IMR-90 (cell line): ENCODE measurements around the gene SMIM9. TPM values are rescaled to one million over a fixed set of nuclear protein-coding genes. Genes with fewer than 3 reads are reported as not detected.

Source experiments
- ATAC-seq: fragments of 200-7000 bp; cut with Tn5 transposase; 2 replicates; pipeline ENCODE4 v1.9.1; 2020; ENCODE audit warnings: low read depth, mild to moderate bottlenecking, moderate library complexity
- BruUV-seq: library from RNA; stranded (reverse); fragments of 400-500 nt; replicated peaks from 2 replicates; lab custom pipeline; 2021; lab: Mats Ljungman, UMichigan
- CTCF ChIA-PET: fragments of 300-600 bp; formaldehyde crosslinking; extraction: SDS; loops from one replicate; lab custom pipeline; 2021; ENCODE audit warnings: antibody characterized with exemption; lab: Yijun Ruan, JAX
- POLR2A ChIA-PET: fragments of 300-600 bp; sonication (Branson Sonifier 250); formaldehyde crosslinking; loops from one replicate; lab custom pipeline; 2022; ENCODE audit warnings: antibody characterized with exemption; ENCODE audit not compliant: unreplicated experiment; lab: Charles Lee
- DNase-seq: peaks from one replicate; pipeline ENCODE4 v3.0.0; 2013
- H2AFZ ChIP-seq: replicated peaks from 2 replicates; pipeline ENCODE3; 2013; ENCODE audit warnings: low read length, mild to moderate bottlenecking; ENCODE audit not compliant: poor library complexity
- H2AK5ac ChIP-seq: 2 replicates; pipeline ENCODE4 v1.6.1; 2013; ENCODE audit warnings: low read depth, low read length, inconsistent platforms
- H2AK9ac ChIP-seq: replicated peaks from 2 replicates; pipeline ENCODE3; 2013; ENCODE audit warnings: mild to moderate bottlenecking, low read depth, low read length, moderate library complexity; ENCODE audit not compliant: poor library complexity
- H2BK120ac ChIP-seq: 2 replicates; pipeline ENCODE4 v1.6.1; 2013; ENCODE audit warnings: low read depth, low read length, inconsistent platforms
- H2BK15ac ChIP-seq: 3 replicates; pipeline ENCODE4 v1.6.1; 2013; ENCODE audit warnings: low read depth, low read length, inconsistent platforms
- H2BK20ac ChIP-seq: 2 replicates; pipeline ENCODE4 v1.6.1; 2013; ENCODE audit warnings: low read depth, mild to moderate bottlenecking, inconsistent platforms, low read length, moderate library complexity
- H2BK5ac ChIP-seq: 2 replicates; pipeline ENCODE4 v1.6.1; 2013; ENCODE audit warnings: mild to moderate bottlenecking, low read depth, low read length, inconsistent platforms; ENCODE audit not compliant: poor library complexity, severe bottlenecking
- H3K14ac ChIP-seq: replicated peaks from 2 replicates; pipeline ENCODE4 v1.6.1; 2013; ENCODE audit warnings: low read depth, low read length, inconsistent platforms
- H3K18ac ChIP-seq: 2 replicates; pipeline ENCODE4 v1.6.1; 2013; ENCODE audit warnings: low read depth, low read length, control low read depth
- H3K23ac ChIP-seq: 2 replicates; pipeline ENCODE4 v1.6.1; 2013; ENCODE audit warnings: low read depth, low read length, inconsistent platforms
- H3K27ac ChIP-seq: 2 replicates; pipeline ENCODE4 v1.5.1; 2013; ENCODE audit warnings: mild to moderate bottlenecking, control low read depth, low read length; ENCODE audit not compliant: insufficient read depth
- H3K27me3 ChIP-seq: 2 replicates; pipeline ENCODE4 v1.6.1; 2013; ENCODE audit warnings: low read length; ENCODE audit not compliant: control insufficient read depth, insufficient read depth
- H3K36me3 ChIP-seq: 2 replicates; pipeline ENCODE4 v1.6.1; 2013; ENCODE audit warnings: low read length, mixed read lengths; ENCODE audit not compliant: control insufficient read depth, insufficient read depth
- H3K4ac ChIP-seq: 2 replicates; pipeline ENCODE4 v1.6.1; 2013; ENCODE audit warnings: low read depth, low read length, inconsistent platforms
- H3K4me1 ChIP-seq: 2 replicates; pipeline ENCODE4 v1.6.1; 2013; ENCODE audit warnings: low read length, mixed read lengths; ENCODE audit not compliant: control insufficient read depth, insufficient read depth
- H3K4me2 ChIP-seq: 2 replicates; pipeline ENCODE4 v1.6.1; 2013; ENCODE audit warnings: low read depth, mild to moderate bottlenecking, control low read depth, low read length, moderate library complexity
- H3K4me3 ChIP-seq: 2 replicates; pipeline ENCODE4 v1.5.1; 2013; ENCODE audit warnings: low read depth, mild to moderate bottlenecking, control low read depth, low read length, moderate library complexity; ENCODE audit not compliant: insufficient read depth
- H3K56ac ChIP-seq: 2 replicates; pipeline ENCODE4 v1.6.1; 2013; ENCODE audit warnings: low read length, inconsistent platforms; ENCODE audit not compliant: insufficient read depth; ENCODE audit errors: extremely low read depth
- H3K79me1 ChIP-seq, 2 experiments: 2 replicates each; pipeline ENCODE4 v1.6.1; 2013; ENCODE audit warnings: low read length in 2 of 2, inconsistent platforms in 1 of 2, low read depth in 1 of 2
- H3K9ac ChIP-seq: 2 replicates; pipeline ENCODE4 v1.6.1; 2013; ENCODE audit warnings: low read depth, low read length, control low read depth
- H3K9me1 ChIP-seq: 2 replicates; pipeline ENCODE4 v1.6.1; 2013; ENCODE audit warnings: low read length, inconsistent platforms; ENCODE audit not compliant: insufficient read depth
- H3K9me3 ChIP-seq: 2 replicates; pipeline ENCODE4 v1.6.1; 2013; ENCODE audit warnings: low read length; ENCODE audit not compliant: control insufficient read depth, insufficient read depth
- H4K20me1 ChIP-seq: 2 replicates; pipeline ENCODE4 v1.6.1; 2013; ENCODE audit warnings: low read length, inconsistent platforms; ENCODE audit not compliant: insufficient read depth
- H4K5ac ChIP-seq: 2 replicates; pipeline ENCODE4 v1.6.1; 2013; ENCODE audit warnings: mild to moderate bottlenecking, low read depth, low read length, control low read depth
- H4K8ac ChIP-seq, 2 experiments: 2 replicates each; pipeline ENCODE4 v1.6.1; 2013; ENCODE audit warnings: low read depth in 2 of 2, low read length in 2 of 2, control low read depth in 1 of 2, inconsistent platforms in 1 of 2
- H4K91ac ChIP-seq: 2 replicates; pipeline ENCODE4 v1.6.1; 2013; ENCODE audit warnings: low read depth, low read length, inconsistent platforms; ENCODE audit not compliant: insufficient read depth
- FOS ChIP-seq: fragments of 150-350 bp; IDR thresholded peaks from 2 replicates; pipeline ENCODE4 v1.6.1; 2016; ENCODE audit warnings: low read depth, low read length
- MXI1 ChIP-seq: IDR thresholded peaks from 2 replicates; pipeline ENCODE4 v1.6.1; 2012; ENCODE audit warnings: low read depth, mild to moderate bottlenecking, low read length, moderate library complexity, borderline replicate concordance
- NFE2L2 ChIP-seq: fragments of 150-350 bp; IDR thresholded peaks from 2 replicates; pipeline ENCODE4 v1.6.1; 2016; ENCODE audit warnings: low read depth, mild to moderate bottlenecking, low read length
- RCOR1 ChIP-seq: IDR thresholded peaks from 2 replicates; pipeline ENCODE4 v1.6.1; 2012; ENCODE audit warnings: mild to moderate bottlenecking, low read length, improper control_type of control experiment; ENCODE audit not compliant: insufficient replicate concordance
- dilution Hi-C: fragments of 300-500 bp; cut with HindIII; formaldehyde crosslinking; loops from one replicate; pipeline ENCODE4 v1.14.3; 2018; ENCODE audit warnings: low sequenced_read_pairs; ENCODE audit not compliant: unreplicated experiment
- in situ Hi-C: fragments of 300-500 bp; cut with MboI; formaldehyde crosslinking; loops from 3 replicates; pipeline ENCODE4 v1.14.3; 2019; ENCODE audit warnings: low sequenced_read_pairs, inconsistent platforms, mixed read lengths
- intact Hi-C: fragments of 100-400 bp; cut with micrococcal nuclease; formaldehyde crosslinking; loops from 2 replicates; pipeline ENCODE4 v1.10.0; 2022
- polyA plus RNA-seq, 3 experiments: library from polyadenylated mRNA; depleted of rRNA; stranded (reverse); fragments of >200 nt; gene quantifications; 2 replicates each; pipeline ENCODE4 v1.2.3, GENCODE V29; 2012; ENCODE audit warnings: low replicate concordance in 1 of 3
- total RNA-seq: library from RNA; depleted of rRNA; stranded (reverse); fragments of >200 nt; gene quantifications from 2 replicates; pipeline ENCODE4 v1.2.3, GENCODE V29; 2012

SMIM9 gene
- total and polyA plus RNA-seq, 2 of the 4 experiments (the other 2 are of a cell fraction) = not detected

DNA sequence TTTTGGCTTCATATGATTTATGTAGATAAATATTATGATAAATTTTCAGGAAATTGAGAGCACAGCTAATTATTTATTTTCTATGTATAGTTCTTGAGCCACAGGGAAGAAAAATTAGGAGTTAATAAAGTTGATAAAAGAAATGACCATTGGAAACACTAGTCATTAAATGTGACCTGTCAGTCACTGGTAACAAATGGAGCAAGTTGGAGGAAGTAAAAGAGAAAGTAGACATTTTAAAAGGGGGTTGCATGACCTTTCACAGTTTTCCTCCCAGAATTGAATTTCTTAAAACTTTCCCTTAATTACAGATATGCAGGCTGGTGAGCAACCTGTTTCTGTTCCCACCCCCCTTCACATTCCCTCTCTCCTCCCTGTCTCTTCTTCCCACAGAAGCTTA is 5.3 kb downstream of the SMIM9 start:
- POLR2A ChIA-PET = no interaction called here

More for the DNA sequence above, 5.3 kb downstream of the SMIM9 start:
- H3K18ac ChIP-seq = no peak overlapping the region
- no peak overlapping the region for H2AK9ac ChIP-seq
- dilution Hi-C loops (no loop called here), intact Hi-C loops (no loop called here), in situ Hi-C loops (no loop called here)
- H2BK5ac ChIP-seq = no peak overlapping the region
- no peak overlapping the region for H2AK5ac ChIP-seq
- no peak overlapping the region for H4K8ac ChIP-seq
- no peaks in the 10 kb centered on the region for H3K4me1 ChIP-seq
- no peak overlapping the region for H3K4ac ChIP-seq
- BruUV-seq = no TSS peak
- H2BK20ac ChIP-seq = no peak overlapping the region
- H2BK15ac ChIP-seq = no peak overlapping the region
- H2BK120ac ChIP-seq = no peak overlapping the region
- no peak overlapping the region for H2AFZ ChIP-seq
- H3K9me1 ChIP-seq = no peaks in the 10 kb centered on the region
- no peak overlapping the region for H3K4me2 ChIP-seq
- no peak overlapping the region for H3K14ac ChIP-seq
- DNase-seq (no peak), ATAC-seq (no peak)
- no peak overlapping the region for H3K27ac ChIP-seq
- H4K91ac ChIP-seq = no peak overlapping the region
- CTCF ChIA-PET = no interaction called here
- H3K36me3 ChIP-seq = no peaks in the 10 kb centered on the region
- no peak overlapping the region for H3K4me3 ChIP-seq
- TF ChIP-seq RCOR1 = no peak
- no peak for TF ChIP-seq MXI1
- TF ChIP-seq FOS = no peak
- TF ChIP-seq NFE2L2 = no peak
- no peak overlapping the region for H4K5ac ChIP-seq
- no peaks in the 10 kb centered on the region for H3K27me3 ChIP-seq
- H3K9ac ChIP-seq = no peak overlapping the region
- no peaks in the 10 kb centered on the region for H3K79me1 ChIP-seq
- peaks cover 2% of the 10 kb centered on the region; the same call in 1 of the 2 replicates for H3K9me3 ChIP-seq
- H3K23ac ChIP-seq = no peak overlapping the region
- H3K56ac ChIP-seq = no peak overlapping the region
- H4K20me1 ChIP-seq = no peaks in the 10 kb centered on the region
